ENCODE results near the gene CLTB.

- TF ChIP-seq CTCF (IDR thresholded peaks at IDR 0.05) (no peak), ZFX (IDR thresholded peaks at IDR 0.05; ENCODE audit: borderline replicate concordance) (no peak)
Observed at GRCh38 chr5:176407456-176408251, 8.7 kb downstream of the CLTB start.
